Fibroblast of villous mesenchyme (primary cell): ENCODE data around the gene HIBCH. TPM values are rescaled to one million over a fixed set of nuclear protein-coding genes. Genes with fewer than 3 reads are reported as not detected.
"Not testable (repeated sequence)": the region's sequence is repeated elsewhere in the genome, so short reads cannot be mapped to it uniquely, and the experiment has no call there.

ENCODE experiments used
- DNase-seq: peaks from one replicate; pipeline ENCODE4 v3.0.0-alpha.2; 2010; ENCODE audit warnings: low read depth
- H3K4me3 ChIP-seq: 2 replicates; pipeline ENCODE4 v1.5.1; 2011; ENCODE audit warnings: low read depth, mild to moderate bottlenecking, low read length
- total RNA-seq: library from RNA; depleted of rRNA; stranded (reverse); fragments of >200 nt; gene quantifications from 2 replicates; pipeline ENCODE4 v1.2.3, GENCODE V29; 2012
- TF ChIP-seq, protein P1 (sequence below): IDR thresholded peaks from 2 replicates; pipeline ENCODE4 v1.5.1; 2012; ENCODE audit warnings: low read depth, mild to moderate bottlenecking, low read length; ENCODE audit not compliant: insufficient read depth

Gene HIBCH
- total RNA-seq, 1 donor = 18.6 TPM

DNA sequence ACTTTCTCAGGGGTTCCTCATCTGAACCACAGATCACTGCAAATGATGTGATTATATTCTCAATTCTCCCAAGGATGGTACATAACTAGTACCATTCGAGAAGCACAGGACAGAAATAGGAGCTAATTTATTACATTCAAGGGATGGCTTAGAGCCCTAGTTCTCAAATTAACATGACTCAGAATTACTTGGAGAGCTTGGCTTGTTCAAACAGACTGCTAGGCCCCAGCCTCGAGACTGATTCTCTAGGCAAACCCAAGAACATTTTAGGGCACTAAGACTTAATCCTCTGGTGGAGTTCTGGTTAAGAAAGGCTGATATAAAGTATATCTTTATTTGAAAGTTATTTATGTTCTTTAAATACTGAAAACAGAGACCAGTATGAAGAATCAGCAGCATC, 35.8 kb downstream of the HIBCH start:
- H3K4me3 ChIP-seq = no peak overlapping the region
- TF ChIP-seq, protein P1, sequence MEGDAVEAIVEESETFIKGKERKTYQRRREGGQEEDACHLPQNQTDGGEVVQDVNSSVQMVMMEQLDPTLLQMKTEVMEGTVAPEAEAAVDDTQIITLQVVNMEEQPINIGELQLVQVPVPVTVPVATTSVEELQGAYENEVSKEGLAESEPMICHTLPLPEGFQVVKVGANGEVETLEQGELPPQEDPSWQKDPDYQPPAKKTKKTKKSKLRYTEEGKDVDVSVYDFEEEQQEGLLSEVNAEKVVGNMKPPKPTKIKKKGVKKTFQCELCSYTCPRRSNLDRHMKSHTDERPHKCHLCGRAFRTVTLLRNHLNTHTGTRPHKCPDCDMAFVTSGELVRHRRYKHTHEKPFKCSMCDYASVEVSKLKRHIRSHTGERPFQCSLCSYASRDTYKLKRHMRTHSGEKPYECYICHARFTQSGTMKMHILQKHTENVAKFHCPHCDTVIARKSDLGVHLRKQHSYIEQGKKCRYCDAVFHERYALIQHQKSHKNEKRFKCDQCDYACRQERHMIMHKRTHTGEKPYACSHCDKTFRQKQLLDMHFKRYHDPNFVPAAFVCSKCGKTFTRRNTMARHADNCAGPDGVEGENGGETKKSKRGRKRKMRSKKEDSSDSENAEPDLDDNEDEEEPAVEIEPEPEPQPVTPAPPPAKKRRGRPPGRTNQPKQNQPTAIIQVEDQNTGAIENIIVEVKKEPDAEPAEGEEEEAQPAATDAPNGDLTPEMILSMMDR = no peak
- peak; percentile 4 for DNase-seq

DNA sequence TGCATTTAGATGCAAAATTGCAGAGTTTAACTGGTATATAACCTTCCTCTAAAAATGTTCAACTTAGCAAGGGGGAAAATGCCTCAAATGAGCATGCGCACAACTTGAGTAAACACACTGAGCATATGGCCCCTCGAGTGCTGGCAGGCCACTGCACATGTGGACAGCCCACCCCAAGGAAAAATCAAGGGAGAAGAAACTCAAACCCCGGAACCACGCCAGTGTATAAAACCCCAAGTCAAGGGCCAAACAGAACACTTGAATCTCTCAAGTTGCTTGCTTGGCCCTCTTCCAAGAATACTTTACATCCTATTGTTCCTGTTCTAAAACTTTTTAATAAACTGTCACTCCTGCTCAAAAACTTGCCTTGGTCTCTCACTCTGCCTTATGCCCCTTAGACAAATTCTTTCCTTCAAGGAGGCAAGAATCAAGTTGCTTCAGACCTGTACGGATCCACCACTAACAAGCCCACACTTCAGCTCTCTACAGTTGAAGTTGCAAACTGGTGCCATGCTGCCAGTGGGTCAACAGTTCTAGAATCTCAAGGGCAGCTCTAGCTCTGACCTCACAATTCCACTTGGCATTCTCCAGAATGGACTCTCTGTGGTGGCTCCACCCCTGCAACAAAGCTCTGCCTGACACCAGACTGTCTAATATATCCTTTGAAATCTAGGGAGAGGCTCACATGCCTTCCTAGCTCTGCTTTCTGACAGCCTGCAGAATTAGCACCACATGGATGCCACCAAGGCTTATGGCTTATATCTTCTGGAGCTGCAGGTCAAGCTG, 38.9 kb downstream of the HIBCH start:
- no peak for DNase-seq
- no peak overlapping the region for H3K4me3 ChIP-seq
- TF ChIP-seq, protein P1 = no peak

DNA sequence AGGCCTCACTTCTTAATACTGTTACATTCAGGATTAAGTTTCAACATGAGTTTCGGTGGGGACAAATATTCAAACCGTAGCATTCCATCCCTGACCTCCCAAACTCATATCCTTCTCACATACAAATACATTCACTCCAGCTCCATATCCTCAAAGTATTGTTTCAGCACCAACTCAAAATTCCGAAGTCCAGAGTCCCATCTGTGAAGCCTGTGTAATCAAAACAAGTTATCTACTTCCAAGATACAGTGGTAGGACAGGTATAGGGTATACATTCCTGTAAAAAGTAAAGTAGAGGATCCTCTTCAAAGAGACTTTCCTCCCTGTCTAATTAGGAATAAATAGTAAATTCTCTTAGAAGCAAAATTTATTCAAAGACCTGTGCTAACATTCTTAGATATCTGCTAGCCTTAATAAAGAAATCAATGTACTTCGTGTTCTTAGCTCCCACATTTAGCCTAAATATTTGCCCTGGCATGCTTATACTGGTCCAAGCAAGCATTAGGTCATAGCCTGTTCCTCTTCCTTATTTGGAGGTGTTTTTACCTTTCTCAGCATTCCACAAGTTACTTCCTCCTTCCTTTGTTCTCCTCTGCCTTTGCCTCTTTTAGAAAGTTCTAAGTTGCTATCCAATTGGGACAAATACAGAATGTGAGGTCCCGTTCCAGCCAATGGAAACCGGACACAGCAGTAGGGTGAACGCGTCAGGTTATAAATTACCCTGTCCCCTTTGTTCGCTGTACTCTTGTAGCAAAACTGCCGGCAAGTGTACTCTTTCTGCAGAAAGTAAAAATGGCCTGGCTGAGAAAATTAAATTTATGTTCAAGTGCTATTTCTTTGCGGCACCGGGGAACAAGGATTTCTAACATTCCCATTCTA, 40.1 kb downstream of the HIBCH start:
- not testable (repeated sequence) for DNase-seq, H3K4me3 ChIP-seq

DNA sequence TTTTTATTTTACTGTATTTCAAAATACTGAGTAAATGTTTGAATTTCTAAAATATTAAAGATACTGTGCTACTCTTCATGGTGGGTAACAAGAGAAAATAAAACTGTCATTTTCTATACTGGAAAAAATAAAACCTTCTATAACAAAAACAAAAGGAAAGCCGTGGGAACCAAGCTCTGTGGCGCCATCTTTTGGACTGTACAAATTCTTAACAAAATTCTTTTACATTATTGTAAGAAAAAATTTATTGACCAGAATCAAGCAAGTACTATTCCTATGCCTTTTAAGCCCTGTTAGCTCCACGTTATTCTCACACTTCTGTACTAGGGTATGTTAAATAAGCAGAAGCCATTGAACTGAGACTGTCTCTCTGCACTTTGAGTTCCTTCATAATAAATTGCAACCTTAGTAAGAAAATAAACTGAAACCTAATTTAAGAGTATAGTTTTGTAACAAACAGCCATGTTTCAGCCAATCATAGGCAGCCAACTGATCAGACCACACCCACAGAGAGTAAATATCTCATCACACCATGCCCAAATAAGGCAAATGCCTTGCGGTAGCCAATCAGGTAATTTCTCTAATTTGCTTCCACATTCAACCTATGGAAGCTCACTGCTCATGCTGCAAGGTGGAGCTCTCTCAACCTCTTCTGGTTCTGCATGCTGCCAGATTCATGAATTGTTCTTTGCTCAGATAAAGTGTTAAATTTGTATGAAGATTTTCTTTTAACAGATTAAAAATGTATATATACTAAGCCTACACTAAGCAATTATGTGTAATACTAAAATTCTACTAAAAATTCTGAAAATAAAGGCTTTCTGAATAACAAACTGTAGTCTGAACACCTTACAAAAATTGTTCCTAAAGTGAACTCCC, 42.2 kb downstream of the HIBCH start:
- TF ChIP-seq, protein P1 = peak; percentile 59
- peak; percentile 61 for DNase-seq

DNA sequence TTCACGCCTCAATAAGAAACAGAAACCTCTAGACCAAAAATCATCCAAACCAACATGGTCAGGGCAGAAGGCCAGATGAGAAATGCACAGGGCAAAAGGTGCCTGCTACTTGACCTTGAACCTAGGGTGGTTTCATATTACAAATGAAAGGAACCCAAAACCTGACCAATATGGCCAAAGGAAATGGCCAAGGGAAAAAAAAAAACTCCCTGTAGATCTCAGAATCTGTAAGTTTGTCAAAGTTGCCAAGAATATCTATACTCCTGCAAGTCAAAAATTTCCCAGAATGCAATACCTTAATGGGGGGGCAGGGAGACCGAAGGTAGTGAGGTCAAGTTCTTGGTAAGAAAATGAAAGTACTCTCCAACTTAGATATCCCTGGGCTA, 47.2 kb downstream of the HIBCH start:
- H3K4me3 ChIP-seq = no peak overlapping the region
- no peak for DNase-seq
- TF ChIP-seq, protein P1 = no peak

More for the DNA sequence above, 42.2 kb downstream of the HIBCH start:
- no peak overlapping the region for H3K4me3 ChIP-seq

DNA sequence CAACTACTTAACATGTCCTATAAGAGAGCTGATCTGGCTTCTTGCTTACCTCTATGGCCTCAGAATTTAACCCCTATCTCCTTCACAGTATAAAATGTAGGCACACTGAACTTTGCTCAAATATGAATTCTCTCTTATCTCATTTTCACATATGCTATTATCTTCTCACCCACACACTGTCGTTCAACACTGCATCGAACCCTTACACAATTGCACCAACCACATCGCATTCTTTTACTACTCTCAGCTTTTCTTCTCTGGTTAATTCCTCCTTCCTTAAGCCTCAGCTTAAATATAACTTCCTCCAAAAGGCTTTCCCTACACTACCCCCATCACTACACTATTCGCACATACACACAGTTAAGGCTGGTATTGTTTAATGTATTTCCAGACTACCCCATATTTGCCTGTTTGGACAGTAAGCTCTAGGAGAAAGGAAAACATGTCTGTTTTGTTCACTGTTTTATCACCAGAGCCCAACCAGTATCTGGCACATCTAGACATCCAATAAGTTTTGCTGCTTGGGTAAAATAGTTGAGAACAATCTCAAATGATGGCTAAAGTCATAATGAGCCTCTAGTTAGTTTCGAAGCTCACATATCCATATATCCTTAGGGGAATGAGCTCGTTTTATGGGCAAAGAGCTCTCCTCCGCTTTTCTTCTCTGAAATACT, 47.7 kb downstream of the HIBCH start:
- TF ChIP-seq, protein P1 = no peak
- no peak for DNase-seq
- H3K4me3 ChIP-seq = no peak overlapping the region
